WTC11 (cell line): ENCODE measurements around the gene CHMP1A. TPM values are rescaled to one million over a fixed set of nuclear protein-coding genes. Genes with fewer than 3 reads are reported as not detected.
"Not testable (repeated sequence)": the region's sequence is repeated elsewhere in the genome, so short reads cannot be mapped to it uniquely, and the experiment has no call there.

ENCODE experiments used
- ATAC-seq: fragments of 200-7000 bp; cut with Tn5 transposase; 2 replicates; pipeline ENCODE4 v1.10.0; 2021; ENCODE audit warnings: mild to moderate bottlenecking, moderate library complexity
- CTCF ChIA-PET: fragments of 300-600 bp; sonication (Branson Sonifier 250); formaldehyde crosslinking; loops from one replicate; lab custom pipeline; 2021; ENCODE audit warnings: antibody characterized with exemption; lab: Charles Lee
- POLR2A ChIA-PET: fragments of 350-600 bp; sonication (Branson Sonifier 250); formaldehyde crosslinking; loops from one replicate; lab custom pipeline; 2021; ENCODE audit warnings: antibody characterized with exemption; lab: Charles Lee
- DNase-seq: peaks from one replicate; pipeline ENCODE4 v3.0.0; 2021; ENCODE audit warnings: low spot score
- H3K27ac Mint-ChIP-seq: 2 replicates; pipeline ENCODE4 v1.8.0; 2021; ENCODE audit warnings: mixed read lengths
- H3K27me3 Mint-ChIP-seq: 2 replicates; pipeline ENCODE4 v1.8.0; 2021; ENCODE audit warnings: low read depth, mild to moderate bottlenecking, moderate library complexity, mixed read lengths
- H3K36me3 Mint-ChIP-seq: 2 replicates; pipeline ENCODE4 v1.8.0; 2021; ENCODE audit warnings: mixed read lengths
- H3K4me1 Mint-ChIP-seq: 2 replicates; pipeline ENCODE4 v1.8.0; 2022; ENCODE audit warnings: mixed read lengths
- H3K4me3 Mint-ChIP-seq: 2 replicates; pipeline ENCODE4 v1.8.0; 2021; ENCODE audit warnings: mild to moderate bottlenecking, moderate library complexity, mixed read lengths
- H3K9me3 Mint-ChIP-seq: 2 replicates; pipeline ENCODE4 v1.8.0; 2021; ENCODE audit warnings: mixed read lengths
- ATF2 ChIP-seq: sonication (generic); formaldehyde crosslinking; IDR thresholded peaks from 2 replicates; pipeline ENCODE4 v1.8.1; 2022; ENCODE audit warnings: low read depth, missing genetic modification reagents, borderline replicate concordance
- CREB1 ChIP-seq: sonication (generic); formaldehyde crosslinking; IDR thresholded peaks from 2 replicates; pipeline ENCODE4 v1.8.0; 2023; ENCODE audit warnings: mild to moderate bottlenecking, missing genetic modification reagents
- E2F4 ChIP-seq: sonication (generic); formaldehyde crosslinking; IDR thresholded peaks from 2 replicates; pipeline ENCODE4 v1.8.1; 2022; ENCODE audit warnings: low read depth, mild to moderate bottlenecking, moderate library complexity, missing genetic modification reagents, borderline replicate concordance
- ELF4 ChIP-seq: sonication (generic); formaldehyde crosslinking; IDR thresholded peaks from 2 replicates; pipeline ENCODE4 v1.8.1; 2022; ENCODE audit warnings: low read depth, mild to moderate bottlenecking, moderate library complexity, missing genetic modification reagents
- EMX1 ChIP-seq: fragments of 250-450 bp; sonication (Bioruptor Pico); IDR thresholded peaks from 2 replicates; pipeline ENCODE4 v1.8.0; 2021; ENCODE audit warnings: mild to moderate bottlenecking
- FOXK1 ChIP-seq: sonication (generic); formaldehyde crosslinking; IDR thresholded peaks from 2 replicates; pipeline ENCODE4 v1.8.0; 2022; ENCODE audit warnings: mild to moderate bottlenecking, moderate library complexity, missing genetic modification reagents
- GRHL2 ChIP-seq: fragments of 250-450 bp; sonication (Bioruptor Pico); IDR thresholded peaks from 2 replicates; pipeline ENCODE4 v1.8.0; 2022; ENCODE audit warnings: mild to moderate bottlenecking, moderate library complexity; ENCODE audit not compliant: insufficient replicate concordance, severe bottlenecking
- HMGA2 ChIP-seq: fragments of 250-450 bp; sonication (Bioruptor Pico); IDR thresholded peaks from 2 replicates; pipeline ENCODE4 v1.4.0; 2021; ENCODE audit warnings: mild to moderate bottlenecking, moderate library complexity
- HMGXB4 ChIP-seq: sonication (generic); formaldehyde crosslinking; IDR thresholded peaks from 2 replicates; pipeline ENCODE4 v1.8.1; 2023; ENCODE audit warnings: mild to moderate bottlenecking, moderate library complexity, missing genetic modification reagents
- IRF2 ChIP-seq: sonication (generic); formaldehyde crosslinking; IDR thresholded peaks from 2 replicates; pipeline ENCODE4 v1.8.0; 2022; ENCODE audit warnings: low read depth, missing genetic modification reagents, borderline replicate concordance
- JUN ChIP-seq: sonication (generic); formaldehyde crosslinking; IDR thresholded peaks from 2 replicates; pipeline ENCODE4 v1.8.0; 2023; ENCODE audit warnings: mild to moderate bottlenecking, missing genetic modification reagents
- MXD4 ChIP-seq: fragments of 250-450 bp; sonication (Bioruptor Pico); IDR thresholded peaks from 2 replicates; pipeline ENCODE4 v1.8.0; 2021; ENCODE audit warnings: mild to moderate bottlenecking, moderate library complexity, borderline replicate concordance
- NFATC4 ChIP-seq: fragments of 250-450 bp; sonication (Bioruptor Pico); IDR thresholded peaks from 2 replicates; pipeline ENCODE4 v1.9.0; 2021; ENCODE audit warnings: mild to moderate bottlenecking
- NR2C2 ChIP-seq: sonication (generic); formaldehyde crosslinking; IDR thresholded peaks from 2 replicates; pipeline ENCODE4 v1.8.0; 2022; ENCODE audit warnings: mild to moderate bottlenecking, missing genetic modification reagents
- RELA ChIP-seq: sonication (generic); formaldehyde crosslinking; IDR thresholded peaks from 2 replicates; pipeline ENCODE4 v1.8.1; 2022; ENCODE audit warnings: missing genetic modification reagents, mild to moderate bottlenecking, borderline replicate concordance
- RORB ChIP-seq: fragments of 250-450 bp; sonication (Bioruptor Pico); IDR thresholded peaks from 2 replicates; pipeline ENCODE4 v1.9.0; 2021; ENCODE audit warnings: mild to moderate bottlenecking
- SOX15 ChIP-seq: fragments of 250-450 bp; sonication (Bioruptor Pico); IDR thresholded peaks from 2 replicates; pipeline ENCODE4 v1.9.0; 2021; ENCODE audit warnings: mild to moderate bottlenecking
- TP53 ChIP-seq: sonication (generic); formaldehyde crosslinking; IDR thresholded peaks from 2 replicates; pipeline ENCODE4 v1.8.1; 2023; ENCODE audit warnings: mild to moderate bottlenecking, missing genetic modification reagents
- ZBTB21 ChIP-seq: sonication (generic); formaldehyde crosslinking; IDR thresholded peaks from 2 replicates; pipeline ENCODE4 v1.8.1; 2023; ENCODE audit warnings: mild to moderate bottlenecking, missing genetic modification reagents, borderline replicate concordance
- ZNF232 ChIP-seq: sonication (generic); formaldehyde crosslinking; IDR thresholded peaks from 2 replicates; pipeline ENCODE4 v1.8.0; 2022; ENCODE audit warnings: mild to moderate bottlenecking, missing genetic modification reagents
- ZNF281 ChIP-seq: sonication (generic); formaldehyde crosslinking; IDR thresholded peaks from 2 replicates; pipeline ENCODE4 v1.8.0; 2023; ENCODE audit warnings: mild to moderate bottlenecking, missing genetic modification reagents
- ZNF423 ChIP-seq: fragments of 250-450 bp; sonication (Bioruptor Pico); IDR thresholded peaks from 2 replicates; pipeline ENCODE4 v2.1.2; 2022; ENCODE audit warnings: mild to moderate bottlenecking, moderate library complexity
- ZSCAN18 ChIP-seq: fragments of 250-450 bp; sonication (Bioruptor Pico); IDR thresholded peaks from 2 replicates; pipeline ENCODE4 v2.1.2; 2022; ENCODE audit warnings: mild to moderate bottlenecking, moderate library complexity
- total RNA-seq: library from RNA; stranded (reverse); gene quantifications from 3 replicates; pipeline ENCODE4 v1.2.3, GENCODE V29; 2021

The CHMP1A gene
- total RNA-seq, 1 experiment from 2014 or later = 76.0 TPM

GRCh38 chr16:89695875-89696669 is 38.6 kb upstream of the CHMP1A start (continued):
- no peak for TF ChIP-seq ZNF281
- TF ChIP-seq ZNF423 = no peak
- no peak for TF ChIP-seq NR2C2 (CRISPR knock-in tag)
- no peak for TF ChIP-seq SOX15 (CRISPR knock-in tag)
- TF ChIP-seq IRF2 (CRISPR knock-in tag) = no peak
- no peak for TF ChIP-seq ELF4 (CRISPR knock-in tag)
- no peak for TF ChIP-seq EMX1 (CRISPR knock-in tag)
- no peak for TF ChIP-seq RELA
- no peak for TF ChIP-seq ZSCAN18
- TF ChIP-seq ZBTB21 (CRISPR knock-in tag) = no peak

GRCh38 chr16:89695086-89695874 is 37.8 kb upstream of the CHMP1A start:
- ChIA-PET CTCF (interaction anchor here (0.5 to 2.5 kb wide), 2 partner anchors 10 to 80 kb away, joined by 4 to 9 read pairs; no protein-coding TSS in a partner anchor), POLR2A (interaction anchor here (0.5 to 1.2 kb wide), 3 partner anchors 9 to 197 kb away, joined by 3 read pairs; partner anchors contain the start of gene CDK10)
- ATAC-seq (no peak), DNase-seq (no peak)
- TF ChIP-seq ZNF232 (CRISPR knock-in tag) (no peak), RORB (CRISPR knock-in tag) (no peak), E2F4 (CRISPR knock-in tag) (no peak), NFATC4 (CRISPR knock-in tag) (no peak), FOXK1 (no peak), GRHL2 (CRISPR knock-in tag) (no peak), JUN (no peak), MXD4 (CRISPR knock-in tag) (no peak), CREB1 (no peak), ZBTB21 (CRISPR knock-in tag) (no peak), ATF2 (CRISPR knock-in tag) (no peak), IRF2 (CRISPR knock-in tag) (no peak), HMGA2 (no peak), TP53 (CRISPR knock-in tag) (no peak), HMGXB4 (no peak)
- H3K4me1 Mint-ChIP-seq = peaks cover 6% of the 10 kb centered on the region
- no peaks in the 10 kb centered on the region for H3K9me3 Mint-ChIP-seq
- no peak overlapping the region for H3K27ac Mint-ChIP-seq
- H3K27me3 Mint-ChIP-seq = no peaks in the 10 kb centered on the region
- H3K36me3 Mint-ChIP-seq = peaks cover 31% of the 10 kb centered on the region
- no peak overlapping the region for H3K4me3 Mint-ChIP-seq

GRCh38 chr16:89694784-89695085 is 37.2 kb upstream of the CHMP1A start:
- H3K27ac Mint-ChIP-seq, CTCF ChIA-PET, H3K27me3 Mint-ChIP-seq, H3K9me3 Mint-ChIP-seq, DNase-seq, ATAC-seq, H3K4me1 Mint-ChIP-seq, H3K4me3 Mint-ChIP-seq: not testable (repeated sequence)
- POLR2A ChIA-PET = interaction anchor here (0.6 kb wide), 1 partner anchor 8 kb away, joined by 3 read pairs; the partner anchor contains the start of gene CDK10
- H3K36me3 Mint-ChIP-seq = peaks cover 37% of the 10 kb centered on the region
